ENCODE results near the gene TINAG.

The TINAG gene

DNA sequence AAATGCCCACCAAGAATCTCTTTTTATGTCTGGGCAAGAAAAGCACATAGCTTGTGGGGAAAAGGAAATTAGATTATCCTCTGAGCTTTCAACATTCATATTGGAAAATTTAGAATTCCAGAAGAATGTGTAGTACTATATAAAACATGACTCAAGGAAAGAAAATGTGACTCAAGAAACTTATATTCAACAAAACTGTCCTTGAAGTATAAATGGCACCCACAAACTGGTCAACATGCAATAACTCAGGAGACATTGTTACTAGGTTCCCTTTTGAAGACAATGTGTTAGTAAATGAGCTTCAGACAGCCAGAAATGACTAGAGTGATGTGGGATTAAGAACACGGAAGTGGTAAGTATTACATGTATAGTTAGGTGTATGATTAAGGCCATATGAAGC is 26.1 kb upstream of the TINAG start:
- no peak for DNase-seq (ENCODE audit: low read depth in 1 of 2, low spot score in 1 of 2)
- TF ChIP-seq POLR2AphosphoS5 (IDR thresholded peaks at IDR 0.05; ENCODE audit: low read depth), result no peak
- TF ChIP-seq SPI1 (IDR thresholded peaks at IDR 0.05; ENCODE audit: borderline replicate concordance, low read depth), result no peak
- TF ChIP-seq, protein P1, sequence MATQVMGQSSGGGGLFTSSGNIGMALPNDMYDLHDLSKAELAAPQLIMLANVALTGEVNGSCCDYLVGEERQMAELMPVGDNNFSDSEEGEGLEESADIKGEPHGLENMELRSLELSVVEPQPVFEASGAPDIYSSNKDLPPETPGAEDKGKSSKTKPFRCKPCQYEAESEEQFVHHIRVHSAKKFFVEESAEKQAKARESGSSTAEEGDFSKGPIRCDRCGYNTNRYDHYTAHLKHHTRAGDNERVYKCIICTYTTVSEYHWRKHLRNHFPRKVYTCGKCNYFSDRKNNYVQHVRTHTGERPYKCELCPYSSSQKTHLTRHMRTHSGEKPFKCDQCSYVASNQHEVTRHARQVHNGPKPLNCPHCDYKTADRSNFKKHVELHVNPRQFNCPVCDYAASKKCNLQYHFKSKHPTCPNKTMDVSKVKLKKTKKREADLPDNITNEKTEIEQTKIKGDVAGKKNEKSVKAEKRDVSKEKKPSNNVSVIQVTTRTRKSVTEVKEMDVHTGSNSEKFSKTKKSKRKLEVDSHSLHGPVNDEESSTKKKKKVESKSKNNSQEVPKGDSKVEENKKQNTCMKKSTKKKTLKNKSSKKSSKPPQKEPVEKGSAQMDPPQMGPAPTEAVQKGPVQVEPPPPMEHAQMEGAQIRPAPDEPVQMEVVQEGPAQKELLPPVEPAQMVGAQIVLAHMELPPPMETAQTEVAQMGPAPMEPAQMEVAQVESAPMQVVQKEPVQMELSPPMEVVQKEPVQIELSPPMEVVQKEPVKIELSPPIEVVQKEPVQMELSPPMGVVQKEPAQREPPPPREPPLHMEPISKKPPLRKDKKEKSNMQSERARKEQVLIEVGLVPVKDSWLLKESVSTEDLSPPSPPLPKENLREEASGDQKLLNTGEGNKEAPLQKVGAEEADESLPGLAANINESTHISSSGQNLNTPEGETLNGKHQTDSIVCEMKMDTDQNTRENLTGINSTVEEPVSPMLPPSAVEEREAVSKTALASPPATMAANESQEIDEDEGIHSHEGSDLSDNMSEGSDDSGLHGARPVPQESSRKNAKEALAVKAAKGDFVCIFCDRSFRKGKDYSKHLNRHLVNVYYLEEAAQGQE (IDR thresholded peaks at IDR 0.05; ENCODE audit: insufficient replicate concordance, low read depth), result no peak
- TF ChIP-seq, protein P2, sequence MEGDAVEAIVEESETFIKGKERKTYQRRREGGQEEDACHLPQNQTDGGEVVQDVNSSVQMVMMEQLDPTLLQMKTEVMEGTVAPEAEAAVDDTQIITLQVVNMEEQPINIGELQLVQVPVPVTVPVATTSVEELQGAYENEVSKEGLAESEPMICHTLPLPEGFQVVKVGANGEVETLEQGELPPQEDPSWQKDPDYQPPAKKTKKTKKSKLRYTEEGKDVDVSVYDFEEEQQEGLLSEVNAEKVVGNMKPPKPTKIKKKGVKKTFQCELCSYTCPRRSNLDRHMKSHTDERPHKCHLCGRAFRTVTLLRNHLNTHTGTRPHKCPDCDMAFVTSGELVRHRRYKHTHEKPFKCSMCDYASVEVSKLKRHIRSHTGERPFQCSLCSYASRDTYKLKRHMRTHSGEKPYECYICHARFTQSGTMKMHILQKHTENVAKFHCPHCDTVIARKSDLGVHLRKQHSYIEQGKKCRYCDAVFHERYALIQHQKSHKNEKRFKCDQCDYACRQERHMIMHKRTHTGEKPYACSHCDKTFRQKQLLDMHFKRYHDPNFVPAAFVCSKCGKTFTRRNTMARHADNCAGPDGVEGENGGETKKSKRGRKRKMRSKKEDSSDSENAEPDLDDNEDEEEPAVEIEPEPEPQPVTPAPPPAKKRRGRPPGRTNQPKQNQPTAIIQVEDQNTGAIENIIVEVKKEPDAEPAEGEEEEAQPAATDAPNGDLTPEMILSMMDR (IDR thresholded peaks at IDR 0.05; ENCODE audit: insufficient read depth, low read length), result no peak
- TF ChIP-seq GABPA (IDR thresholded peaks at IDR 0.05; ENCODE audit: low read depth), result no peak
- no peaks in the 10 kb centered on the region for H3K27me3 ChIP-seq (ENCODE audit: insufficient read depth, poor library complexity, severe bottlenecking)
- no peak overlapping the region for H3K4me3 ChIP-seq (replicated peaks; ENCODE audit: insufficient read depth, low read length)
- no peak overlapping the region for H3K27ac ChIP-seq (replicated peaks)

DNA sequence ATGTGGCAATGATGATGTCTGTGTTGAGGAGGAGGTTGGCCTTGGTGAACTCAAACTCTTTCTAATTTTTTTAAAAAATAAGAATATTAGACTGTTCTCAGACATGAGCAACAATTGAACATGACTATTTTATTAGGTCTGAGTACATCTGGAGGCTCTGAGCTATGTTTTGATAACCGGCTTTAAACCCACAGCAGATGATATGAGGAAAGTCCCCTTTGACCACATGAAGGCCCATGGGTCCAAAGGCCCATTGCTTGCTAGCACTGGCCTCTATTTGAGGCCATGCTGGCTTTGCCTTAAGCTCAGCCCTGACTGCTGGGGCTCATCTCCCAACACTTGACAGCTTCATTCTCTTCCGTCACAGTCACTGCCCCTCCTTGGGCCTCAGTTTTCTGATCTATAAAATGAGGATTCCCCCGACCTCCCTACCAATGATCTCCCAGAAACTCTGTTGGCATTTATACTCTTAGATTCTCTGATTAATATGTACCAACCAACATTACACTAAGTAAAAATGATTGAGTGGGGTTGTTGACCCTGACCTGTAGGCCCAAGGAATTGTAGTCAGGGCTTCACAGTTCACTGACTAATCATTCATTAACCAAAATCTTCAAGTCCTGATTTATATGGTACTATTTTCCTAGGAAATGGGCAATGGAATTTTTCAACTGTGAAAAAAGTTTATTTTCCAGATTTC is 23.9 kb upstream of the TINAG start:
- TF ChIP-seq GABPA (IDR thresholded peaks at IDR 0.05; ENCODE audit: low read depth) (no peak), POLR2AphosphoS5 (IDR thresholded peaks at IDR 0.05; ENCODE audit: low read depth) (no peak), SPI1 (IDR thresholded peaks at IDR 0.05; ENCODE audit: borderline replicate concordance, low read depth) (no peak)
- TF ChIP-seq, protein P2 (IDR thresholded peaks at IDR 0.05; ENCODE audit: insufficient read depth, low read length), result no peak
- TF ChIP-seq, protein P1 (IDR thresholded peaks at IDR 0.05; ENCODE audit: insufficient replicate concordance, low read depth), result no peak
- Histone ChIP-seq H3K27me3 (ENCODE audit: insufficient read depth, poor library complexity, severe bottlenecking) (no peaks in the 10 kb centered on the region), H3K27ac (replicated peaks) (no peak overlapping the region), H3K4me3 (replicated peaks; ENCODE audit: insufficient read depth, low read length) (no peak overlapping the region)
- DNase-seq (ENCODE audit: low read depth in 1 of 2, low spot score in 1 of 2), result no peak

DNA sequence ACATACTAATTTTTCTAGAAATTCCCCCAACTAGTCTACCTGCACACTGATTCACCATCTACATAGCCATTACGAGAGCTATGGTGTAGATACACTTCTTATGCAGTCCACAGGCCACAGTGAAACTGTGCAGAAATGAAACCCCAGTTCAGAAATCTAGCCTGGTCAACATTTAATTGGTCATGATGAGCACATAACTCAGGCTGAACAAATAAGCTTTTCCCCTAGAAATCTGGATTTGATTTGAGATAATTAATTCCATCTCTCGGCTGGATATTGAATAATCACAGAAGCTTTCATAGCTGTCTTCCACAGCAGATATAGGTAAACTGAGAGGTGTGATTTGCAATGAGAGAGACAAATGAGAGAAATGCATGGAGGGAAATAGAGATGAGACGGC is 22.6 kb upstream of the TINAG start:
- H3K27me3 ChIP-seq (ENCODE audit: insufficient read depth, poor library complexity, severe bottlenecking), result no peaks in the 10 kb centered on the region
- no peak overlapping the region for H3K27ac ChIP-seq (replicated peaks)
- no peak overlapping the region for H3K4me3 ChIP-seq (replicated peaks; ENCODE audit: insufficient read depth, low read length)
- no peak for DNase-seq (ENCODE audit: low read depth in 1 of 2, low spot score in 1 of 2)
- TF ChIP-seq GABPA (IDR thresholded peaks at IDR 0.05; ENCODE audit: low read depth) (no peak), SPI1 (IDR thresholded peaks at IDR 0.05; ENCODE audit: borderline replicate concordance, low read depth) (no peak)

DNA sequence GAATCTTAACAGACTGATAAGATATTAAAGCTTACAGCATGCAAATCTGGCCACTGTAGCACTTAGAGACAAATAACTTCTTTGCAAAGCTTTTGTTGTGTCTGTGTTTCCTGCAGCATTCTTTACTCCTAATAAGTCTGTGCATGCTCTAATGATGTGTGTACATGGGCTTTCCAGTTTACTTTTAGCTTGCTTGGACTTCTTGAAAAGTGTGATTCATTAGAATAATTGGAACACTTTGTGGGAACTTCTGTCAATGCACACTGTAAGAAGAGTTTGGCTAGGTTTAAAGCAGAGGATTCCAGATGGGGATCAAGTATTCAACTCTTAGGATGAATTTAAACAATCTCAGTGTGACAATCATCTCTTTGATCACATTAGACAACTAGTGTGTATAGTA is 22.1 kb upstream of the TINAG start:
- no peak for DNase-seq (ENCODE audit: low read depth in 1 of 2, low spot score in 1 of 2)
- Histone ChIP-seq H3K27me3 (ENCODE audit: insufficient read depth, poor library complexity, severe bottlenecking) (no peaks in the 10 kb centered on the region), H3K4me3 (replicated peaks; ENCODE audit: insufficient read depth, low read length) (no peak overlapping the region), H3K27ac (replicated peaks) (no peak overlapping the region)
- TF ChIP-seq SPI1 (IDR thresholded peaks at IDR 0.05; ENCODE audit: borderline replicate concordance, low read depth) (no peak), GABPA (IDR thresholded peaks at IDR 0.05; ENCODE audit: low read depth) (no peak), POLR2AphosphoS5 (IDR thresholded peaks at IDR 0.05; ENCODE audit: low read depth) (no peak)
- TF ChIP-seq, protein P2 (IDR thresholded peaks at IDR 0.05; ENCODE audit: insufficient read depth, low read length), result no peak
- TF ChIP-seq, protein P1 (IDR thresholded peaks at IDR 0.05; ENCODE audit: insufficient replicate concordance, low read depth), result no peak
